Urothelium cell line (cell line): ENCODE data around the gene ATAD3C.
"Not testable (repeated sequence)": the region's sequence is repeated elsewhere in the genome, so short reads cannot be mapped to it uniquely, and the experiment has no call there.

Source experiments
- DNase-seq: peaks from one replicate; pipeline ENCODE4 v3.0.0; 2011; ENCODE audit warnings: low spot score, mixed read lengths
- FAIRE-seq: peaks from 2 replicates; lab custom pipeline; 2011; peaks lifted over from hg19 to GRCh38; lab: Jason Lieb, UNC

Gene ATAD3C

DNA sequence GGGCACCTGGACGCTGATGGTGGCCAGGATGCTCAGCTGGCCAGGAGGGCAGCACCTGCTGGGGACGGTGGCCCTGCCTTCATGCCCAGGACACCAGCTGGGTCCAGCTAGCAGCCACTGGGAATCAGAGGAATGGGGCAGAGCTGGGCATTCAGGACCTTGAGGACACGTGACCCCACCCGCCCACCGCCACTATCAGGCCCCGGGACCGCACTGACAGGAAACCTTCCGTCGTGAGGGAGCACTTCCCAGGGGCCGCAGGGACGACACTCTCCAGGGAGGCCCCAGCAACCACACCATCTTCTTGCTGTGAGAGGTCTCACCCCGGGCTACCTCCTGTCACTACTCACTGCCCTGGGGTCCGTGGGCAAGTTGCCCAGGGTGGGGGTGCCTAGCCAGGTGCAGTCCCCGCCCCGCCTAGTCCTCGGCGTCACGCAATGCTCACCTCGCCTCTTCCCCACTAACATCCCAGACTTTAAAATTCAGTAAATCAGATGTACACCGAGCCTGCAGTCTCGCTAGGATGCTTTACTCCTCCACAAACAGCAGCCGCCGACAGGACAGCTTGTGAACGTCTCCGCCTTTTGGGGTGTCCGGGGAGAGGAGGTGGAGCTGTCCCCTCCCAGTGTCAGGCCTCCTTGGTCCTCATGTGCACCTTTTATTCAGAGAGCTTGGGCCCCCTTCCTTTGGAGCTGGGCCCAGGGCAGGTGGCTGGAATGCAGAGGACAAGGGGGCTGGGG lies 9.1 kb upstream of the ATAD3C start:
- FAIRE-seq (no peak), DNase-seq (no peak)

DNA sequence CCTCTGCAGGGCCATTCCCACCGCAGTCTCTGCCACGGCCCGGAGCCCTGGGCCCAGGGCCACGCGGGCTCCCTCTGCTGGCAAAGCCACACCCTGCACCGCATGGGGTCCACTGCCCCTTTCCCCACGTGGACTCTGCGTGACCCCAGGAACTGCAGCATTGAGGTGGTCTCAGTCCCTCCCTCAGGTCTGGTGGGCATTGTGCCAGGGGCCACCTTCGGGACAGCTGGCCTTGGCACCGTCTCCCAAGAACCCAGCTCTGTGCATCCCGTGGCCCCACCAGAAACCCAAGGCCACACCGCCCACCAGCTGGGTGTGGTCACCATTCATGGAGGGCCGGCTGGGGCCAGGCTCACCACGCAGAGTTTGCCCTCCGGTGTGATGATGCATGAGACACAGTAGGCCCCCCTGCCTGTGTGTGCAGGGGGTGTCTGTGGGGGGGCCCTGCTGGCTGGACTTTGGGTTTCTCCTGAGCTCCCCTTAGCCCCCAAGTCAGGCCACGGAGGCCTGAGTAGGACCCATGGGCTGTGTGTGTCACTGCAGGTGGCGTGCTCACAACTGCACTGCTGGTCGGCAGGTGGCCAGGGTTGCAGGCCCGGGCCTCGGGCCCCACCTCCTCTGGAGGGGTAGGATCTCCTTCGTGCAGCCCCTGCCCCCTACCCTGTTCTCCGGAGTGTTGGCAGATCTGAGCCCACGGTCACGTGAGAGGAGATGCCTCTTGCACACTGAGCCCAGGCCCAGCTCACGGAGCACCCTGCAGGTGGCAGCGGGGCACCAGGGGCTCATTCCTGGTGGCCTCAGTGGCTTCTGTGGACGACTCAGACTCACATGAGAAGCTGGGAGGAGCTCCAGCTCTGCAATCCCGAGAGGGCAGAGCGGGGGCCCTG lies 8.2 kb upstream of the ATAD3C start:
- DNase-seq: peak; percentile 77

DNA sequence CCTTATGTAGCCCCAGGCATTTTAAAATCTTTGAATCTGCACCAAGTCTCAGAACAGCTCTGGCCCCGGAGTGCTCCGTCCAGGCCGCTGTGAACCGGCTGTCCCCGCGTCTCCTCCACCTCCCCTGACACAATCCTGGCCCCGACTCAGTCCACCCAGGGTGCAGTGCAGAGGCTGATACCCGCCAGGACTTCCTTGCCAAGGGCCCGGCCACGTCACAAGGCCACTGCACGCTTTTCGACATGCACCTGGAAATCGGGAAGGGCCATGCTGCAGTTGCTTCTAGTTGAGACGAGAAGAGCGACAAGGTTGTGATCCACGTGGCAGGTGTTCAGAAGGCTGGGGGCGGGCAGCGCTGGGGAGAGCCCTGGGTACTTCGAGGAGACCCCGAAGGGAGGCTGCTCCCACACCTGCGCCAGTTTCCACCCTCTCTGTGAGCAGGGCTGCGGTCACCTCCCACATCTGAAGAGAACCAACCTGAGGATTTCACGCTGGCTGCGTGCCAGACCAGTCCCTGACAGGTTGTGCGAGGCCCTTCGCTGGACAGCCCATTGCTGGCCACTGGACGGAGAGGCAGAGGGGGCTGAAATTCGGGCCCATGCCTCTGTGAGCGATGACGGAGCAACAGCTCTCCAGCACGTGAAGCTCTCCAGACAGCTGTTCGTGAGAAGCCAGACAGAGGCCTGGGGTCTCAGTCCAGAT lies 7.3 kb upstream of the ATAD3C start:
- no peak for DNase-seq
- FAIRE-seq: no peak

More for the DNA sequence above, 8.2 kb upstream of the ATAD3C start:
- no peak for FAIRE-seq

DNA sequence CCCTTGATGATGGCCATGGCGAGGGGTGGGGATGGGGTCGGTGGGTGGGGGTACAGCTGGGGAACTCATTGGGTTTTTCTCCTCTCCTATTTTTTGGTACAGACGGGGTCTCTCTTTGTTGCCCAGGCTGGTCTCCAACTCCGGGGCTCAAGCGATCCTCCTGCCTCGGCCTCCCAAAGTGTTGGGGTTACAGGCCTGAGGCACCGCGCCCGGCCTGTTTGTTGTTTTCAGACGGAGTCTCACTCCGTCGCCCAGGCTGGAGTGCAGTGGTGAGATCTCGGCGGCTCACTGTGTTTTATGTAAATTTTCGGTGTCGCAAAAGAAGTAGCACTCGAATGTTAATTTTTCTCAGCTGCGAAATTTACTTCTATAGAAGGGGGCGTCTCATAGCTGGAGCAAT lies 2.9 kb upstream of the ATAD3C start:
- FAIRE-seq, DNase-seq: not testable (repeated sequence)

DNA sequence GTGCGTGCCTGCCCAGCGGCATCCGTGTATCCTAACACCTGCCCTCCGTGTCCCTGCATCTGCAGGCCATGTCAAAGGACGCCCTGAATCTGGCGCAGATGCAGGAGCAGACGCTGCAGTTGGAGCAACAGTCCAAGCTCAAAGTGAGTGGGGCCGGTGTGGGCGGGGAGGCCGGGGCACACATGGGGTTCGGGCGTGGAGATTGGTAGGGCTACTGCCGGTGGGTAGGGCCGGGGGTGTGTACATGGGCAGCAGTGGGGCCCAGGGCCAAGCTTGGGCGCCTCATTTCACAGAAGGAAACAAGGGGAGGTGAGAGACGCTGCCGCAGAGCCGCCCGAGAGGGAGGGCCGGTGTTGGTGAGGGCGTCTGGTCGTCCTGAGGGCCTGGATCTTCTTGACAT lies 1.1 kb downstream of the ATAD3C start:
- not testable (repeated sequence) for DNase-seq
- peak; percentile 75 for FAIRE-seq

- FAIRE-seq: no peak
- no peak for DNase-seq
Measured at GRCh38 chr1:1451696-1452364, 2.3 kb downstream of the ATAD3C start.

DNA sequence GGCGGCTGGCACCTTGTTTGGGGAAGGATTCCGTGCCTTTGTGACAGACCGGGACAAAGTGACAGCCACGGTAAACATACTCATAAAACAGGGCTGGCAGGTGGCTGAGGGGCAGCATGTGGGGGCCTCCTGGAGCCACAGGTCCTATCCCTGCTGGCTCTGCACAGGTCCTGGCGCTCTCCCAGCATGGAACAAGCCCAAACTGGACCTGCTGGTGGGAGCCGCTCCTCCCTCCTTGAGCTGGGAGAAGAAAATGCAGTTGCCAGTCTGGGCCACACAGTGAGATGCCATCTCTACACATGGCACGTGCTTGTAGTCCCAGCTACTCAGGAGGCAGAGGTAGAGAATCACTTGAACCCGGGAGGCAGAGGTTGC lies 2.9 kb downstream of the ATAD3C start:
- not testable (repeated sequence) for FAIRE-seq, DNase-seq

GRCh38 chr1:1452882-1453281 lies 3.4 kb downstream of the ATAD3C start:
- FAIRE-seq: no peak
- no peak for DNase-seq

DNA sequence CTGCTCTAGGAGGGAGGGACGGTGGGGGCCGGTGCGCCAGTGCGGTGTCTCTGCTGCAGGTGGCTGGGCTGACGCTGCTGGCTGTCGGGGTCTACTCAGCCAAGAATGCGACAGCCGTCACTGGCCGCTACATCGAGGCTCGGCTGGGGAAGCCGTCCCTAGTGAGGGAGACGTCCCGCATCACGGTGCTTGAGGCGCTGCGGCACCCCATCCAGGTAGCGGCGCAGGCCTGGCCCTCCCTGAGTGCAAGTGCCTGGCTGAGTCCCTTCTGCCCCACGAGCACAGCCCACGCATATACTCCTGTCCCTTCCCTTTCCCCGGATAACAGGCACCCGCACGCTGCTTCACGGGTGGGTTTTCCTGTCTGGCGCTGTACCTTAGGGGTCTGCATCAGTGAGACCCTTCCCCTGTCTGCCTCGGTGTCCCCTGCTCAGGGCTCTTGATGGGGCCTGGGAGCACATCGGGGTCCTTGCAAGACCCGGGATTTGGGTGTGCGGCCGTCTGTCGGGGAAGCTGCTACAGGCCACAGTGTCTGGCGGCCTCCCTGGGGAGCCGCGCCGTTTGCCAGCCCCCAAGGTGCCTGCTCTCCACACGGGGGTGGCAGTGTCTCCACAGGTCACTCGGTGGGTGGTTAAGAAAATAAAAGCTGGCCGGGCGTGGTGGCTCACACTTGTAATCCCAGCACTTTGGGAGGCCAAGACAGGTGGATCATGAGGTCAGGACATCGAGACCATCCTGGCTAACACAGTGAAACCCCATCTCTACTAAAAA lies 5.0 kb downstream of the ATAD3C start:
- FAIRE-seq: not testable (repeated sequence)

DNA sequence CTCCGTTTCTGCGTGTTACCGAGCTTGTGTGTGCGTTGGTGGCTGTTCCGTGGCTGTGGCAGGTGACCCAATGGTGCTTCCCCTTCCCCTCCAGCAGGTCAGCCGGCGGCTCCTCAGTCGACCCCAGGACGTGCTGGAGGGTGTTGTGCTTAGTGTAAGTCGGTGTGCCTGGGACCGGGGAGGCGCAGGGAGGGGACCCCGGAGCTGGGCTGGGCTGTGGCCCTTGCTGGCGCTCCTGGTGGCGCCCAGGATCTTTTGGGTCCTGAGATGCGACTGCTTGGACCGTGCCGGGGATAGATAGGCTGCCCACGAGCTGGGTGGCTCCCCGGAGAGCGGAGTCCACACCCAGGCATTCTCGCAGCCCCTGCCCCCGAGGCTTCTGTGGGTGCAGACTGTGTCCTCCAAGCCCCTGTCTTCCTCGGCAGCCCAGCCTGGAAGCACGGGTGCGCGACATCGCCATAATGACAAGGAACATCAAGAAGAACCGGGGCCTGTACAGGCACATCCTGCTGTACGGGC lies 5.9 kb downstream of the ATAD3C start:
- FAIRE-seq (no peak), DNase-seq (no peak)

More for the DNA sequence above, 5.0 kb downstream of the ATAD3C start:
- not testable (repeated sequence) for DNase-seq

DNA sequence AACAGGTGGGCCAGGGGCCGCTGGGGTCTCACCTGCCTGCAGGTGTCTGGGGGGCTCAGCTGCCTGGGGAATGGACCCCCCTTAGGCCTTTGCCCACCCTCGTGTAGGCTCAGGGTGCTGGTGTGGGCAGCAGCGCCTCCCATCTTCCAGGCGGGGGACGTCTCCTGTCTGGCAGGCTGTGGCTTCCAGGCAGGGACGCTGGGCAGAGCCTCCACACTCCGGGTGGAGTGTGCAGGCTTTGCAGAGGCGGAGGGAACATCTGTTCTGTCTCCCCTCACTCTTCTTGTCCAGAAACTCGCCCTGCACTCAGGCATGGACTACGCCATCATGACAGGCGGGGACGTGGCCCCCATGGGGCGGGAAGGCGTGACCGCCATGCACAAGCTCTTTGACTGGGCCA lies 6.4 kb downstream of the ATAD3C start:
- DNase-seq, FAIRE-seq: not testable (repeated sequence)

DNA sequence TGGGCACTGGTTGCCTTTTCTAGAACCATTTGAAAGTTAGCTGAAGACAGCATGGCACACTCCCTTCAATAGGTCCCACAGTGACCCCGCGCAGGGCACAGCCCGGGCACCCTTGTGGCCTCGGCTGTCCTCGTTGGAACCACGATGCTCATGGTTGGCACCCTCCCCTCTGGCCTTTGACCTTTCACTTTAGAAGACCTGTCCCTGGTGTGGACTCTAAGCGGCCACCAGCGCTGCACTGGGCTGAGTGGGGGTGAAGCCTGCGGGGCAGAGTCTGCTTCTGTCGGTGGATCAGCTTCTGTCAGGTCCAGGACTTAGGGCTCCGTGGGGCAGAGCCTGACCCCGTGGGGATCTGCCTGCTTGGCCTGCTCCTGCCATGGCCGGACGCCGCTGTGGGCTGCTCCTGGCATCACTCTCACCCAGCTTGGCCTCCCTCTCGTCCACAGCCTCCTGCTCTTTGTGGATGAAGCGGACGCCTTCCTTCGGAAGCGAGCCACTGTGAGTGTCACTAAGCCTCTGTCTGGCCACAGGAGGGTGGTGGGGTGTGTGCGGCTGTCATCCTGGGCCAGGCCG lies 7.3 kb downstream of the ATAD3C start:
- DNase-seq, FAIRE-seq: not testable (repeated sequence)

GRCh38 chr1:1459156-1459555 lies 9.7 kb downstream of the ATAD3C start:
- FAIRE-seq, DNase-seq: not testable (repeated sequence)

DNA sequence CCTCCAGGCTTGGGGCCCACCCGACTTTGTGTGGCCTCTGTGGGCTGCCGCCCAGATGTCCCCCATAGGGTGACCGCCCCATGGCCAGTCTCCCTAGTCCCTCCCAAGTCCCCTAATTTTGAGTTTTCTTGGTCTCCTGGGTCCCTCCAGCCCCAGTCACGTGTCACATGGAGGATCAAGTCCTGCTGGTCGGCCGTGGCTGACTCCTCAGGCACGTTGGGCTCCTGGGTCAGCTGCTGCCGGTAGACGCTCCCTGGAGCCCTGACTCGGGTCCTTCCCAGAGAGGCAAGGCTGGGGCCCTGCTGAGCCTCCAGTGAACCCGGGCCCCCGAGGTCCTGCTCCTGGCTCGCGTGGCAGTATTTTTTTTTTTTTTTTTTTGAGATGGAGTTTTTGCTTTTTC lies 10.2 kb downstream of the ATAD3C start:
- not testable (repeated sequence) for FAIRE-seq, DNase-seq

DNA sequence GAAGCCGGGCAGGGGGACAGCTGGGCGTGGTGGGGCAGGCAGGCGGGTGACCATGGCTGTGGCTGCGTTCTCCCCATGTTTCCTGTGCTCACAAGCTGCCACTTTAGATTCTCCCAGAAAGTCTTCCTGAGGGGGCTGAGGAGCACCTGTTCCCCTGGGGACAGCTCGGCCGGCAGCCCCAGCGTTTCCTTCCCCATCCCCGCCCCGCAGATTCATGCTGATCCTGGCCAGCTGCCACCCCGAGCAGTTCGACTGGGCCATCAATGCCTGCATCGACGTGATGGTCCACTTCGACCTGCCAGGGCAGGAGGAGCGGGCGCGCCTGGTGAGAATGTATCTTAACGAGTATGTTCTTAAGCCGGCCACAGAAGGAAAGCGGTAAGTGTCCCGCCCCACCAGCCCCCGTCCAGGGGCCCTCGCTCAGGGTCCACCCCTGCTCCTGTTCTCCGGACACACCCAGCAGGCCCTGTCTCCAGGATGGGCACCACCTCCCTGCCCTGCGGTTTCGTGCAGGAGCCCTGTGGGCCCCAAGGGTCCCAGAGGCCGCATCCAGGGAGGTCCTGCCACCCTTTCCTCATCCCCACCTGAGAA lies 11.1 kb downstream of the ATAD3C start:
- FAIRE-seq: no peak
- DNase-seq: no peak

- no peak for DNase-seq
- FAIRE-seq: no peak
Measured at GRCh38 chr1:1461721-1462317, 12.3 kb downstream of the ATAD3C start.

DNA sequence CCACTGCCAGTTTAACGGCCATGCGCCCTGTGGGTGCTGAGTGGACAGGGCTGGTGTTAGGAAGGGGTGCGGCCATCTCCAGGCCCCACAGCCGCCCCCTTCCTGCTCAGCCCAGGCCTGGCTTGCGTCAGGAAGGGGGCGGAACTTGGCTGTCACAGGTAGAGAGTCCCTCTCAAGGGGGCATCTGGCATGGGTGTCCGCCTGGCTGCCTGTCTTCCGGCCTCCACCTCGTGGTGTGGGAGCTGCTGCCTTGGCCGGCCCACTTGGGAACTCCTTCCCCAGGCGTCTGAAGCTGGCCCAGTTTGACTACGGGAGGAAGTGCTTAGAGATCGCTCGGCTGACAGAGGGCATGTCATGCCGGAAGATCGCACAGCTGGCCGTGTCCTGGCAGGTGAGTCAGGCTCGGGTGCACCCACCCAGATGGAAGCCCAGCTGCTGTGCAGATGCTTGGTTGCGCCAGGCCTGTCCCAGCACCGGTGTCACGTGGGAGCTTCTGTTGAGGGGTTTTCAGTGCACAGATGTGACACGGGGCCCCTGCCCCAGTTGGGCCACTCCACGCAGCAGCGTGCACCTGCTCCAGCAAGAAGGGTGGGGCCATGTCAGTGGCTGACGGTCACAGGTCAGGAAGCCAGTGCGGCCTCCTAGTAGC lies 13.0 kb downstream of the ATAD3C start:
- no peak for DNase-seq
- no peak for FAIRE-seq

DNA sequence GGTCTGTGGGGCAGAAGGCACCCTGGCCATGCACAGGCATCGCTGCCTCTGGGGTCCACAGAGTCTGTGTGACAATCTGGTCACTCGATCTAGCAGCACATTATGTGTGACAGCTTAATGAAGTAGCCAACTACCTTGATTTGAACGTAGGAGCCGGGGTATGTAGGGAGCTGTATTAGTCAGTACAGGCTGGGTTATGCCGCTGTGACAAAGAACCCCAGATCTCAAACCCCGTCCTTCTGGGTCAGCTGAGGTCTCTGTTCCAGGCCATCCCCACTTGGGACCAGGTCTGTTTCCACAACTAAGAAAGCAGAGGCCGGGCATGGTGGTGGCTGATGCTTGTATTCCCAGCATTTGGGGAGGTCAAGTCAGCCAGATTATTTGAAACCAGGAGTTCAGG lies 13.8 kb downstream of the ATAD3C start:
- no peak for DNase-seq
- FAIRE-seq: no peak
